Stimulated activated CD4-positive, alpha-beta T cell treated with anti-CD3 and anti-CD28 coated beads, Interleukin-12 subunit alpha, Interleukin-12 subunit beta, amount 100 ng/mL, for 4 hours (primary cell): ENCODE data around the gene TP53BP2.
"Not testable (repeated sequence)": the region's sequence is repeated elsewhere in the genome, so short reads cannot be mapped to it uniquely, and the experiment has no call there.

Experiments
- DNase-seq: peaks from one replicate; pipeline ENCODE4 v3.0.0-alpha.2; 2020

Gene TP53BP2

DNA sequence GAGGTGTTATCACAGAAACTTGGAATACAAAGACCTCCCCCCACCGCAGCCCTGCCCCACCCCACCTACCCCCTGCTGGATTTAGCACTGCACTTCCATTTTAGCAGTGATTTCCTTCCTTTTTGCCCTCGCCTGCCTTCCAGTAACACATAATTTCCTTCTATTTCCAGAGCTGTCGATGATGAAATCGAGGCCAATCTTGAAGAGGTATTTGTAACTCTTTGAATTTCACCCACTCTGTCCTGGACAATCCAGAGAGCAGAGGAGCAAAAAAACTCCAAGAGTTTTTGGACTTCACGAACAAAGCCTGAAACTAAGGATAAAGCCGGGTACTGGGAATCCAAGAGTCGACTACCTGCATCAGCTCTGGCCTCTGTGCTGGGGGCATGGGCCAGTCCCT is 84.3 kb downstream of the TP53BP2 start:
- no peak for DNase-seq

DNA sequence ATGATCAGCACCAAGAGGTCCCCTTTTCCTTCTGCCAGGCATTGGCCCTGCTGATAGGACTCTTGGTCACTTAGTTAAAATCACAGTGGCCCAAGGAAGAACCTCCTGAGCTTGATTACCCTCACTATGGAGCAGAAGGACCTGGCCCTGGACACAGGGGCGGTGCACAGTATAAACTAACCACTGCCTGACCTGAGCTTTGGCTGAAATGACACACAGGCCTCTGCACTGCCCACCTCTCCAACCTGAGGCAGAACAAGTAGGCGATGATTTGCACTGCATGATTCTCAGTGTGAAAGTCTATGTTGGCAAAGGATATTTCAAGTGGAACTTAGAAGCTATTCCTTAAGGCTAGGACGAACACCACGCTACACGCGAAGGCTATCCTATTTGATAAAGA is 84.9 kb downstream of the TP53BP2 start:
- no peak for DNase-seq

DNA sequence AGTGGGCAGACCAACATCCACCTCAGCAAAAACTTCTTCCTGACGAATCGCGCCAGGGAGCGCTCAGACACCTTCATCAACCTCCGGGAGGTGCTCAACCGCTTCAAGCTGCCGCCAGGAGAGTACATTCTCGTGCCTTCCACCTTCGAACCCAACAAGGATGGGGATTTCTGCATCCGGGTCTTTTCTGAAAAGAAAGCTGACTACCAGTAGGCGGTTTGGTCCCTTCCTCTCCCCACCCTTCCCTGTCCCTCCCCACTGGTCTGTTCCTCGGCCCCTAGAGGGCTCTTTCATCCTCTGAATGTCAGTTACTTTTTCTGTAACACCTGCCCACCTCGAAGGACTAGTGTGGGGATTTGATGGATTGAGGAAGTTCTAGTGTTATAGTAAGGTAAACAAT is 86.5 kb downstream of the TP53BP2 start:
- DNase-seq, result no peak

DNA sequence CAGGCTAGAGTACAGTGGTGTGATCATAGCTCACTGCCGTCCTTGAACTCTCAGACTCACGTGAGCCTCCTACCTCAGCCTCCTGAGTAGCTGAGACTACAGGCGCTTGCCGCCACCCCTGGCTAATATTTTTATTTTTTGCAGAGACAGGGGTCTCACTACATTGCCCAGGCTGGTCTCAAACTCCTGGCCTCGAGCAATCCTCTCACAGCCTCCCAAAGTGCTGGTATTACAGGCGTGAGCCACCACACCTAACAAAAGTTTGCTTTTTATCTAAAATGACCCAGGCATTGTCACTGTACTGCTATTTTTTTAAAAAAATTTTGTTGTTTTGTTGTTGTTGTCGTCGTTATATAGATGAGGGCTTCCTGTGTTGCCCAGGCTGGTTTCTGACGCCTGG is 87.0 kb downstream of the TP53BP2 start:
- no peak for DNase-seq

DNA sequence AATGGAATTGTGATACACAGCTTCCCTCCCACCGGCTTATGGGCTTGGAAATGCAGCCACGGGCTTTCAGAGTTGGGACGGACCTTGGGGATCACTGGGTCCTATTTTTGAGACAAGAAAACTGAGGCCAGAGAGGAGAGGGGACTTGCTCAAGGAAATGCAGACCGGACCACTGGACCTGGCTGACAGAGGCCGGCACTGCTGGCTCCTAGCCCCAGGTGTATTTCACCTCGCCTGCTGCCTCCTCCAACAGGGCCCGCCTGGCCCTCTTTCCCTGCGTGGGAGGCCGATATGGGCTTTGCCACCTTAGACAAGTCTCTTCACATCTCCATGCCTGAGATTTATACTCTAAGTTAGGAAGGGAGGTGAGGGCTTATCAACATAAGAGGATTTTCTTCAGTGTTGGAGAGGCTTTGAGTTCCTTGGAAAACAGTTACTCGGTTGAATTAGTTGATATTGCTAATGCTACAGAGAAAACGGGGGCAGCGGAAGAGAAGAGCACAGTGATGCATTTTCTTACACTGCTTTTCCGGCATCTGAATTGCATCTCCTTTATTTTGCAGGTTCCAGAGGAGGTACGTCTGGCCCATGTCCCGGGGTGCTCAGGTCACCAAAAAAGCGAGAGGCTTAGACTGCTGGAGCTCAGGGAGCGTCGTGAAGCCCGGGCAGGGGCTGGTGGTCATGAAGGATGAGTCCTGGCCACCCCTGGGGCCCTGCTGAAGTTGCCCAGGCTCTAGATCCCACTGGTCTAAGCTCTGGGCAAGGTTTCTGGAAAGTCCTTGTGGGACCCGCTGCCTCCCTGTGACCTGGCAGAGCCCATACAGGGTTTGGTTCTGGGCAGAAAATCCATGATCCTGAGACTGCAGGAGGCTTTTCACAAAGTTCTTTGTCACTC is 88.7 kb downstream of the TP53BP2 start:
- DNase-seq, result no peak

DNA sequence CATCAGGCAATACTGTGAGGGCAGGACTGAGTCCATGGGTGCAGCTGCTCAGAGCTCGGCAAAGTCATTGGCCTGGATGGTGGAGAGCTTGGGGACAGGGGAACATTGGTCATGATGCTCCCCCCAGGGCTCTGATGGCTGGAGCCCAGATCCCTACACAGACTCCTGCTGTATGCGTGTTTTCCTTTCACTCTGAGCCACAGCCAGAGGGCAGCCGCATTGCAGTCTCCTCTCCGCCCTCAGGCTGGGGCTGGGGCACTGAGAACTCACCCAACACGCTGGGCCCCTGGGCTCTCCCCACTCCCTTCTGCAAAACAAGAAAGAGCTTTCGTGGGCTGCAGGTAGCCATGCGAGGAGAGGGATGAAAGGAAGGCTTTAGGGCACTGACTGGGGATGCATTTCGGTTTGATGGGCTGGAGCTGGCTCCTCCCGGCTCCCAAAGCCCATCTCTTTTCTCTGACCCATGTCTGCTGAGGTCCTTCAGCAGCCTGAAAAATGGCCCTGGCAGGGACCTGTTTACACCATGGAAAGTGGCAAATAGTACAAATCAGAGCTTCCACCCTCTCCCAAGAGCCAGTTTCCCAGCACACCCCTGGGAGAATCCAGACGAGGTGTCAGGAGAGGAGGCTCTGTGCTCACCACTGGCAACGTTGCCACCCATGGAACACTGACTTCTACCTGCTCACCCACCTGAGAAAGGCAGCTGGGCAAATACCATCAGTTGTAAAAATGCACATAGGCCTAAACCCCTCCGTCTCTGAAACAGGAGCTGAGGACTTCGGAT is 89.6 kb downstream of the TP53BP2 start:
- no peak for DNase-seq

DNA sequence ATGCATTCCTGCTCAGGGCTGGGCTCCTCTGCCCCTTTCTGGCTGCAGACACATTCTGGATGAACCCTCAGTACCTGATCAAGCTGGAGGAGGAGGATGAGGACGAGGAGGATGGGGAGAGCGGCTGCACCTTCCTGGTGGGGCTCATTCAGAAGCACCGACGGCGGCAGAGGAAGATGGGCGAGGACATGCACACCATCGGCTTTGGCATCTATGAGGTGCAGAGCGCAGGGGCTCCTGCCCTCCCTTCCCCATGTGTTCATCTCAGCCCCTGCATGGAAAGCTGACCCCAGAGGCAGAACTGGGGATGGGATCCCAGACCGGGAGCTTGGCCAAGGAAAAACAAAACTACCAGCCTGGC is 90.3 kb downstream of the TP53BP2 start:
- DNase-seq, result no peak

DNA sequence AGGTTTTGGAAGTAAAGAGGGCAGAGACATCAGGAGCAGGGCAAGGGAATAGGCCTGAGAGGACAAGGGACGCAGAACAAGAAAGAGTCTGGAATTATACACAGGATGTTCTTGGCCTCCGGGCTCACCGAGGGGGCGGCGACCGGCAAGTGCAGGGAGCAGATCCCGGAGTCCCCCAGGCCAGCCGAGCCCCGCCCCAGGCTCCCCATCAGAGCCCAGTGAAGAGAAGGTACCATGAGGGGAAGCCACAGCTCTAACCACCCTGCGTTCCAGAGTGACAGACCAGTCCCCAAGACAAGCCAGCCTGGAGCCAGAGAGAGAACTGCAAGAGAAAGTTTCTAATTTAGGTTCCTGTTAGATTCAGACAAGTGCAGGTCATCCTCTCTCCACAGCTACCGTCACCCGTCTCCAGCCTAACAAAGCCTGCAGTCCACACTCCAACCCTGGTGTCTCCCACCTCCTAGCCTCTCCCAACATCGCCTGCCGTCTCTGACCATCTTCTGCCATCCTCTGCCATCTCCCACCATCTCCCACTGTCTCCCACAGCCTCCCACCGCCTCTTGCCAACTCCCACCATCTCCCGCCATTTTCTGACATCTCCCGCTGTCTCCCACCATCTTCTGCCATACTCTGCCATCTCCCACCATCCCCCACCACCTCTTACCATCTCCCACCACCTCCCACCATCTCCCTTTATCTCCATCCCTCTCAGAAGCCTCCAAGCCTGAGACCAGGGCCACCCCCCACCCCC is 90.9 kb downstream of the TP53BP2 start:
- DNase-seq, result no peak

DNA sequence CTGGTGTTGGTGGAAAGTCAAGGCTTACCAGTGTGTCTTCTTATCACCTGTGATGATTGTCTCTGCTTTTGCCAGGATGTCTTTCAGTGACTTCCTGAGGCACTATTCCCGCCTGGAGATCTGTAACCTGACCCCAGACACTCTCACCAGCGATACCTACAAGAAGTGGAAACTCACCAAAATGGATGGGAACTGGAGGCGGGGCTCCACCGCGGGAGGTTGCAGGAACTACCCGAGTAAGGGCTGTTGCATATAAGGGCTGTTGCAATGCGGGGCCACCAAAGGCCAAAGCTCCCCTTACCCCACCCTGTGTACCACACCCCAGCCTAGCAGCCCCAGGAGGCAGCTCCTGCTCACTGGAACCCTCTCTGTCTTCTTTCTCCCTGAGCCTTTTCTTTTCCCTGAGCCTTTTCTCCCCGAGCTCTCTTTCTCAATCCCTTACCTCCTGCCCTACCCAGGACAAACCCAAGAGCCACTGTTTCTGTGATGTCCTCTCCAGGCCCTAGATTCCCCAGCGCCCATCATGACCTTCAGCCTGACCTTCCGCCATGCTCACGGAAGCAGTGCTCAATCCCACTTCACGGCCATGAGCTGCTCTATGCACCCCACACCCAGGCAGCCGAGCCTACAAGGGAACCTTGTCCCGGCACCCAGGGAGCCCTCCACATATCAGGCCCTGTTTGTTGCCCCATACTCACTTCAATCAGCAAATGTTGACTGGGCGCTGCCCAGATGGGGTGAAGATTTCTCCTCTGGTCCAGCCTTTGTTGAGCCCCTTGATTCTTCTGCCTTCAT is 92.8 kb downstream of the TP53BP2 start:
- no peak for DNase-seq

DNA sequence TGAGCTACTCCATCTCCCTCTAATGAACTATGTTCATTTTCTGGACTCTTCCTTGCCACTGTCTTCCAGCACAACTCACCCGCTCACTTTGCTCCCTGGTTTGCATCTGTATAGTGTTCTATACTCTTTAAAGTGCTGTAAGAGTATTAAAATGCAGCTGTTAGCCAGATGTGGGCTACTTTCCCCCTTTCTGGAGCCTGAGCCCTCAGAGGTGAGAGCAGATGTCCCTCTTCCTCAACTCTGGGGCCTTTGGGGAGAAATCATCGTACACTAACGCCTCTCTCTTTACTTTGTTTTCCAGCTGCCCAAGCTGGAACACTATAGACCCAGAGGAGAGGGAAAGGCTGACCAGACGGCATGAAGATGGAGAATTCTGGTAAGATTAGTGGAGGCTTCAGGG is 94.1 kb downstream of the TP53BP2 start:
- no peak for DNase-seq

DNA sequence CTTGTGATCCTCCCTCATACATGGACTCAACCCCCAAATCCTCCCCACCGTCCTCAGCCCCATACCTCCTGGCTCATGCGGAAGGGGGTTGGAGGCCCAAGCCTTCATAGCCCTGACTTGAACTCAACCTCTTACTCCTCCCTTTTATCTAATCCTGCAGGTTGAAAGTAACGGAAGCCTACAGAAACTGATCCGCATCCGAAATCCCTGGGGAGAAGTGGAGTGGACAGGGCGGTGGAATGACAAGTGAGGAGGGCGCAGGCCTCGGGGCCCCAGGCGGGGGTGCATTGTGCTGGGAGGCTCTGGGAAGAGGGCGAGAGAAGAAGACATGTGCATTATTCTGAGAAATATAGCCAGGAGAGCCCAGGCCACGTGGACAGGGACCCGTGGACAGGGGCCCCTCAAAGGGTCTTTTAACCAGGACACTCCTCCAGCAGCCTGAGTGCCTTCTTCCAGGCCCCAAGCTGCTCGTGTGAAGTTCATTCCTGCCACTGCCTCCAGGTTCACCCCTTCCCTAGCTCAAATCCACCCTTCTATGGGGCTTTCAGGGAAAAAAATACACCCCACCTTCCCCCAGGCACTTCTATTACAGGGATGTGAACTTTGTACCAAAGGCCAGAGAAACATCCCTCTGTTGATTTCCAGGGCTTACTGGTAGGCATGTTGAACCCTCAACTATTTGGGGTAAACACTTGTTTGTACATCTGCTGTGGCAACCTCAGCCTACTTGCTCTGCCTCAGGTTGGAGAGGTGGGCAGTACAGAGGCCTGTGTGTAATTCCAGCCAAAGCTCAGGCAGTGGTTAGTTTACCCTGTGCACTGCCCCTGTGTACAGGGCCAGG is 94.8 kb downstream of the TP53BP2 start:
- no peak for DNase-seq

DNA sequence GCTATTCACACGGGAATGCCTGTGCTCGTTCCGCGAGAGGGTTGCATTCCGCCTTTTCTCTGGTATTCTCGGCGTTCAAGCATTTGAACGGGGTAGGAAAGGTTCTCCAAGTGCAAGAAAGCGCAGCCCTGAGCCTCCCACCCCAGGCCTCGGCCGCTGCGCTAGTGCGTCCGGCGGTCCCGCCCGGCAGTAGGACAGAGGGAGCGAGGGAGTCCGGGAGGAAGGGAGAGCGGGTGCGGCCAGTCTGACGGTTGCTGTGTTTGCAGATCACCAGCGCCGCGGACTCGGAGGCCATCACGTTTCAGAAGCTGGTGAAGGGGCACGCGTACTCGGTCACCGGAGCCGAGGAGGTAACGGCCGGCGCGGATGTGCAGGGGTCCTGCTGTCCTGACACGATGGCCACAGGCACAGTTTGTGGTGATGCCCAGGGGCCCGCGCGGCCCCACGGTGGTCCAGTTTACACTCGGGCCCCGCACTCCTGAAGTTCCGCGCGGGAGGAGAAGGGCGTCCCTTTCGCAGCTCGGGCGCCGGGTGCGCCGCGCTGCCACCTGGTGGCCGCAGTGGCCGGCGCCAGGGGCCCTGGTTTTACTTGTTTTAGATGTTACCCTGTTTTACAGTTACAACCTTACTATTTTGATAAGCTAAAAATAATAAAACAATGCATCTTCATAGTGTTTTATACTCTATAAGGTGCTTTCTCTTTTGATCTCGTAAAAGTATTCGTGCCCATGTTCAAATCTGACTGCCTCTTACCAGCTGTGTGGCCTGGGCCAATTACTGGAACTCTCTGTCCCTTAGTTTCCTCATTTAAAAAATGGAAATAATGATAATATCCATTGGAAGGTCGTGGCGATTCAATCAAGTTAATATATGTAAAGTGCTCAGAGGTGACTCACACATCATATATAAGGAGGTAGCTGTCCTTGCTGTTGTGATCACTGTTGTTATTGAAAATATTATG is 96.7 kb downstream of the TP53BP2 start:
- peak; percentile 64 for DNase-seq

DNA sequence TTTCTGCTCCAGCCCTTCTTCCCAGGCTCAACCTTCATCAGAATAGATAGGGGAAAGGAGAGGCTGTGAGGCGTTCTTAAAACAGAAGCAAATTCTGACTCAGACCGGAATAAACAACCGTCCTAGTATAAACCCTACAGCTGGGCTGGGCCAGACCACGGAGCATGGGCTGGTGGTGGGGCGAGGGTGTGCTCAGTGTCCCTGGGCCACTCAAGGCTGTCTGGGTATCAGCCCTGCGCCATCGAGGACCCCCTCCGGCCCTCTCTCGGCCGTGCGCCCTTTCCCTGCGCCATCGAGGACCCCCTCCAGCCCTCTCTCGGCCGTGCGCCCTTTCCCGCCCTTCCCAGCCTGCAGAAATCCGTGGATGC is 97.4 kb downstream of the TP53BP2 start:
- no peak for DNase-seq

DNA sequence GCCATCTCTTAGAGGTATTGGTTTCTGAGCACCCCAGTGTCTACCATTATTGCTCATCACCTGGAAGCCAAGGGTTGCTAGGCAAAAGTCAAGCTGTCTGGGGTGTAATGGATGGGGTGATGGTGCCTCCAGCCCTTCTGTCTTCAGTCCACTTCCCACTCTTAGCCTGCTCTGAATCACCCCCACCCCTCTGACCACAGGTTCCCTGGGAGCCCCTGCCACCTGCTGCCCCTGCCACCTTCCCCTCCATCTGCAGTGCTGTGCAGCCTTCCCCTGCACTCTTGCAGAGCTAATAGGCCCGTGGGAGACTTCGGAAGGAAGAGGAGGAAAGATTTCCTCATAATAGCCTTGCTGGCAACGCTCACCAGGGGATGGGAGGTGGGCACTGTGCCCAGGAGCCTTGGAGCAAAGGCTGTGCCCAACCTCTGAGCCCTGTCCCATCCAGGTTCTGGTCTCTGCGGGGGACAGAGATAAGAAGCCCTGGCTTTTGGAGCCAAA is 97.9 kb downstream of the TP53BP2 start:
- no peak for DNase-seq

DNA sequence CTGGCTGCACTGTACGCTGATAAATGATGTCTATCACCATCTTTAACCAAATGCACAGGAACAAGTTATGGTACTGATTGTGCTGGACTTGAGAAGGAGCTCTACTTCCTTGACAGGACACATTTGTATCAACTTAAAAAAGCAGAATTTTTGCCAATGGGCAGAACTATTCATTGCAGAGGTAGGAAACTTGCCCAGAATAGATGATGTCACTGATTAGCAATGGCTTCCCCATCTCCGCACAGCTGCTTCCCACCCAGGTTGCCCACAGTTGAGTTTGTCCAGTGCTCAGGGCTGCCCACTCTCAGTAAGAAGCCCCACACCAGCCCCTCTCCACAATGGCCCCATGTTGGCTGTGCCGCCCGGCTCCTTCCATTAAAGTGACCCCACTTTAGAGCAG is 100.0 kb downstream of the TP53BP2 start:
- no peak for DNase-seq

DNA sequence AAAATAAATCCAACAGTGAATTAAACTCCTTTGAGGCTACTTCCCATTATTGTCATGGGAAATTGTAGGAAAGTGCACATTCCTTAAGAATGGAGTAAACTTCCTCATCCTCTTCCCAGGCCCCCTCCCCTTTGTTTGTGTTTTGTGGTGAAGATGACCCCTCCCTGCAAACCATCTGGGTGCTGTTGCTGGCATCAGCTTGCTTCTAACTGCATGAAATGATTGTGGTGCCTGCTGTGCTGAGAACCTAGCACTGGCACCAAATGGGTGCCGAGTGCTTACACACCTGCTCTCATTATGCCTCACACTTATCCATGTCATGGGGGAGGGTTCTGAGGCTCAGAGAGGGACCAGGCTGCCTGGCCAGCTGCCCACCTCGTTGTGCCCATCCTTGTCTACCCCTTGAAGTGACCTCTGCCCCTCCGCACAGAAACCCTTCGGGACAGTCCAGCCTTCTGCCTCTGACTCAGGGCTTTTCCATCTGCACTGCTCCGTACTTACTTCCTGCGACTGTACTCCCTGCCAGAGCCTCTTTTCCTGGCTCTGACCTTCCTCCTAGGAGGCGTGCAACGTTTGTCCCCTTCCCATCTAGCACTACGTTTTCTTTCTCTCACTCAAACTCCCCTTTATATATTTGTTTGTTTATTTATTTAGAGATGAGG is 102.8 kb downstream of the TP53BP2 start:
- no peak for DNase-seq

DNA sequence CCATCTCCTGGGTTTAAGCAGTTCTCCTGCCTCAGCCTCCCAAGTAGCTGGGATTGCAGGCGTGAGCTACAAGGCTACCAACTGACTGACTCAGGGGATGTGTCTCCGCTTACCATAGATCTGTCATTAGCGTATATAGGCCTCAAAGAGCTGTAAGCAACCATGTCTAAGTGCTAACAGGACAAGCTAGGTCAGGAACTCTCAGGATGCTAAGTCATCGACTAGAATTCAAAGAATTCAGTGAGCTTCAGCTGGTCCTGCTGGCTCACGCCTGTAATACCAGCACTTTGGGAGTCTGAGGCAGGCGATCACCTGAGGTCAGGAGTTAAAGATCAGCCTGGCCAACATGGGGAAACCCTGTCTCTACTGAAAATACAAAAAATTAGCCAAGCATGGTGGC is 103.9 kb downstream of the TP53BP2 start:
- no peak for DNase-seq

DNA sequence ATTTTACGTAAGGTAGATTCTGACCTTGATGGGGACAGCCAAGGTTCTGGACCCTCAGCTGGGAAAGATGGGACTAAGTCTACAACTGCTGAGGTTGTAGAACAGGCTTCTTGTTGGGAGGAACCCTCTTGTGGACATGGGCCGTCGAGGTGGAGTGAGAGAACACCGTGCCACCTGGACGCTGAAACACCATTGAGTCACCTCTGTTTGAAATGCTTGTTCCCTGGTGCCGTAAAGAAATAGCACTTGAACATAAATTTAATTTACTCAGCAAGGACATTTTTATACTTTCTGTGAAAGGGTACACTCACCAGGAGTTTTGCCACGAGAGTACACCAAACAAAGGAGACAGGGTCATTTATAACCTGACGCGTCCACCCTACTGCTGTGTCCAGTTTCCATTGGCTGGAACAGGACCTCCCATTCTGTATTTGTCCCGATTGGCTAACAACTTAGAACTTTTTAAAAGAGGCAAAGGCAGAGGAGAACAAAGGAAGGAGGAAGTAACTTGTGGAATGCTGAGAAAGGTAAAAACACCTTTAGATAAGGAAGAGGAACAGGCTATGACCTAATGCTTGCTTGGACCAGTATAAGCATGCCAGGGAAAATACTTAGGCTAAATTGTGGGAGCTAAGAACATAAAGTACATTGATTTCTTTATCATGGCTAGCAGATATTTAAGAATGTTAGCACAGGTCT is 105.6 kb downstream of the TP53BP2 start:
- DNase-seq, result not testable (repeated sequence)

DNA sequence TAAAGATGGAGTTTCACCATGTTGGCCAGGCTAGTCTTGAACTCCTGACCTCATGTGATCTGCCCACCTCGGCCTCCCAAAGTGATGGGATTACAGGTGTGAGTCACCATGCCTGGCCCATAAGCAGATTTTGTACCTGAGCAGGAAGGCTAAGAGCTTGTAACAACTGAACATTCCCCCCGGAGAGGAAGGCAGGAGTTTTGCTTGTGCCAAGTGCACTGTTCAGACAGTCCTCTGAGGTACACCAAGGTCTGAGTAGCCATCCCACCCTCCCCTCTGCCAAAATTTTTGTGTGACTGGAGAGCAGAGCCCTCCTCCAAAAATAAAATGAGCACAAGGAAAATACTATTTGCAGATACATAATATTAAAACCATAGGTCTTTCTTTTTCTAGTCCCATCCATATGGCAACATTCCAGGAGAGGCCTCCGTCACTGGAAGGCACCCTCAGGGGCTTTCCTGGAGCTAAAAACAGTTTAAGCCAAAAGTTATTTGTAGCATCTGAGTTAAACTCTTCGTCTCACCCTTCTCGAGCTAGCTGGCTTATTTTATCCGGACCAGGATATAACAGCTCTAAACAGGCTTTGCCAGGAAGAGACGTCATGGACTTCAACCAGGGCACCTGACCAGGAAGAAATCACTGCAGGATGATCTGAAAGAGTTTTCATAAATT is 106.2 kb downstream of the TP53BP2 start:
- DNase-seq, result no peak
